ENCODE data around the gene SNTB2. TPM values are rescaled to one million over a fixed set of nuclear protein-coding genes. Genes with fewer than 3 reads are reported as not detected.
"Not testable (repeated sequence)": the region's sequence is repeated elsewhere in the genome, so short reads cannot be mapped to it uniquely, and the experiment has no call there.

Gene SNTB2
- total RNA-seq, 4 donors from 2014 or later: 14.2 to 31.4 (median 24.1) TPM

- in situ Hi-C loops (cut with MboI; ENCODE audit: low pct_ligation_motif_present in 1 of 4, low pct_unique_long_range_greater_than_20kb in 1 of 4, low sequenced_read_pairs in 3 of 4): loop anchor here in 1 of 4 donors (10.0 kb wide), 1 partner anchor 143 kb away; no protein-coding TSS in a partner anchor
- H3K27ac ChIP-seq: no peak overlapping the region
- H3K27me3 ChIP-seq: no peaks in the 10 kb centered on the region
- intact Hi-C loops (cut with DNase I; ENCODE audit: low total_unique reads): no loop called here
- H3K9me3 ChIP-seq: no peaks in the 10 kb centered on the region
- TF ChIP-seq POLR2AphosphoS5 (IDR thresholded peaks at IDR 0.05) (no peak), POLR2A (IDR thresholded peaks at IDR 0.05) (no peak), EP300 (IDR thresholded peaks at IDR 0.05; ENCODE audit: low read depth) (no peak)
- TF ChIP-seq, protein P1, sequence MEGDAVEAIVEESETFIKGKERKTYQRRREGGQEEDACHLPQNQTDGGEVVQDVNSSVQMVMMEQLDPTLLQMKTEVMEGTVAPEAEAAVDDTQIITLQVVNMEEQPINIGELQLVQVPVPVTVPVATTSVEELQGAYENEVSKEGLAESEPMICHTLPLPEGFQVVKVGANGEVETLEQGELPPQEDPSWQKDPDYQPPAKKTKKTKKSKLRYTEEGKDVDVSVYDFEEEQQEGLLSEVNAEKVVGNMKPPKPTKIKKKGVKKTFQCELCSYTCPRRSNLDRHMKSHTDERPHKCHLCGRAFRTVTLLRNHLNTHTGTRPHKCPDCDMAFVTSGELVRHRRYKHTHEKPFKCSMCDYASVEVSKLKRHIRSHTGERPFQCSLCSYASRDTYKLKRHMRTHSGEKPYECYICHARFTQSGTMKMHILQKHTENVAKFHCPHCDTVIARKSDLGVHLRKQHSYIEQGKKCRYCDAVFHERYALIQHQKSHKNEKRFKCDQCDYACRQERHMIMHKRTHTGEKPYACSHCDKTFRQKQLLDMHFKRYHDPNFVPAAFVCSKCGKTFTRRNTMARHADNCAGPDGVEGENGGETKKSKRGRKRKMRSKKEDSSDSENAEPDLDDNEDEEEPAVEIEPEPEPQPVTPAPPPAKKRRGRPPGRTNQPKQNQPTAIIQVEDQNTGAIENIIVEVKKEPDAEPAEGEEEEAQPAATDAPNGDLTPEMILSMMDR (IDR thresholded peaks at IDR 0.05): no peak
- no peaks in the 10 kb centered on the region for H3K4me1 ChIP-seq
- 93% methylated on average over 4 of the region's 4 CpGs; no CpG with 5 or more reads in 1 of the 2 donors for WGBS, 2 donors (ENCODE audit: low coverage in 1 of 2)
- H3K4me3 ChIP-seq: no peak overlapping the region
- no peak for DNase-seq
- peaks cover 0 to 53% (median 13%) of the 10 kb centered on the region in 4 donors for H3K36me3 ChIP-seq
These were observed 45.0 kb upstream of the SNTB2 start for GRCh38 chr16:69141936-69142335.

- Histone ChIP-seq H3K27ac (no peak overlapping the region), H3K27me3 (no peaks in the 10 kb centered on the region), H3K4me1 (no peaks in the 10 kb centered on the region), H3K9me3 (no peaks in the 10 kb centered on the region), H3K36me3 (peaks cover 0 to 42% (median 13%) of the 10 kb centered on the region in 4 donors), H3K4me3 (no peak overlapping the region)
- peak; percentile 25 for DNase-seq
- in situ Hi-C loops (cut with MboI; ENCODE audit: low pct_ligation_motif_present in 1 of 4, low pct_unique_long_range_greater_than_20kb in 1 of 4, low sequenced_read_pairs in 3 of 4): loop anchor here in 1 of 4 donors (10.0 kb wide), 1 partner anchor 142 kb away; no protein-coding TSS in a partner anchor
- TF ChIP-seq, protein P1 (IDR thresholded peaks at IDR 0.05): peak in 4 of 5 experiments; percentile 26 to 62 (median 36)
- TF ChIP-seq POLR2AphosphoS5 (IDR thresholded peaks at IDR 0.05) (no peak), EP300 (IDR thresholded peaks at IDR 0.05; ENCODE audit: low read depth) (no peak)
- 82% methylated on average over 11 of the region's 11 CpGs; no CpG with 5 or more reads in 1 of the 2 donors for WGBS, 2 donors (ENCODE audit: low coverage in 1 of 2)
- intact Hi-C loops (cut with DNase I; ENCODE audit: low total_unique reads): no loop called here
These were observed 43.8 kb upstream of the SNTB2 start for GRCh38 chr16:69143116-69143515.

- TF ChIP-seq, protein P1 (IDR thresholded peaks at IDR 0.05): no peak
- TF ChIP-seq EP300 (IDR thresholded peaks at IDR 0.05; ENCODE audit: low read depth) (no peak), POLR2AphosphoS5 (IDR thresholded peaks at IDR 0.05) (no peak), POLR2A (IDR thresholded peaks at IDR 0.05) (no peak)
- DNase-seq: no peak
- H3K4me3 ChIP-seq: no peak overlapping the region
- intact Hi-C loops (cut with DNase I; ENCODE audit: low total_unique reads) (no loop called here), in situ Hi-C loops (cut with MboI; ENCODE audit: low pct_ligation_motif_present in 1 of 4, low pct_unique_long_range_greater_than_20kb in 1 of 4, low sequenced_read_pairs in 3 of 4) (loop anchor here in 1 of 4 donors (10.0 kb wide), 1 partner anchor 139 kb away; no protein-coding TSS in a partner anchor)
- H3K9me3 ChIP-seq: no peaks in the 10 kb centered on the region
- WGBS, 2 donors (ENCODE audit: low coverage in 1 of 2): 82 to 91% methylated on average over 3 to 4 of the region's 4 CpGs
- no peaks in the 10 kb centered on the region for H3K27me3 ChIP-seq
- no peaks in the 10 kb centered on the region for H3K4me1 ChIP-seq
- no peak overlapping the region for H3K27ac ChIP-seq
- peaks cover 0 to 26% (median 10%) of the 10 kb centered on the region in 4 donors for H3K36me3 ChIP-seq
These were observed 41.3 kb upstream of the SNTB2 start for GRCh38 chr16:69145658-69146057.

DNA sequence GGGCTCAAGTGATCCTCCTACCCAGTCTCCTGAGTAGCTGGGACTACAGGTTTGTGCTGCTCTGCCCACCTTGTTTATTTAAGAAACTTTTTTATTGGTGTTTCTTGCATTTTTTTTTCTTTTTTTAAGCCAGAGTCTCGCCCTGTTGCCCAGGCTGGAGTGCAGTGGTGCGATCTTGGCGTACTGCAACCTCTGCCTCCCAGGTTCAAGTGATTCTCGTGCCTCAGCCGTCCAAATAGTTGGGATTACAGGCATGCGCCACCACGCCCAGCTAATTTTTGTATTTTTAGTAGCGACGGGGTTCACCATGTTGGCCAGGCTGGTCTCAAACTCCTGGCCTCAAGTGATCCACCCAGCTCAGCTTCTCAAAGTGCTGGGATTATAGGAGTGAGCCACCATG is 37.3 kb upstream of the SNTB2 start:
- not testable (repeated sequence) for H3K4me1 ChIP-seq, H3K9me3 ChIP-seq, H3K4me3 ChIP-seq, DNase-seq, H3K27me3 ChIP-seq, H3K27ac ChIP-seq
- in situ Hi-C loops (cut with MboI; ENCODE audit: low pct_ligation_motif_present in 1 of 4, low pct_unique_long_range_greater_than_20kb in 1 of 4, low sequenced_read_pairs in 3 of 4): loop anchor here (5.0 to 10.0 kb wide), 2 partner anchors 135 to 138 kb away; no protein-coding TSS in a partner anchor
- WGBS, 2 donors (ENCODE audit: low coverage in 1 of 2): 88 to 93% methylated on average over 7 to 9 of the region's 9 CpGs
- intact Hi-C loops (cut with DNase I; ENCODE audit: low total_unique reads): loop anchor here (1.0 kb wide), 1 partner anchor 138 kb away; no protein-coding TSS in a partner anchor
- H3K36me3 ChIP-seq: peaks cover 0 to 47% (median 10%) of the 10 kb centered on the region in 4 donors
